Activated effector memory CD4-positive, alpha-beta T cell treated with Interleukin-2 at 50 U/mL for 16 hours (primary cell): ENCODE data around the gene KARS1.
"Not testable (repeated sequence)": the region's sequence is repeated elsewhere in the genome, so short reads cannot be mapped to it uniquely, and the experiment has no call there.

Experiments used
- DNase-seq: peaks from one replicate; pipeline ENCODE4 v3.0.0-alpha.2; 2020

KARS1 gene

GRCh38 chr16:75622761-75623605 is 24.5 kb downstream of the KARS1 start, which contains the start of gene ADAT1:
TSS of gene ADAT1 (minus strand) at chr16:75623281. CDS start at chr16:75620799, 2,482 bp downstream.
- peak; percentile 95 for DNase-seq

GRCh38 chr16:75621170-75621477 is 26.3 kb downstream of the KARS1 start:
- no peak for DNase-seq

DNA sequence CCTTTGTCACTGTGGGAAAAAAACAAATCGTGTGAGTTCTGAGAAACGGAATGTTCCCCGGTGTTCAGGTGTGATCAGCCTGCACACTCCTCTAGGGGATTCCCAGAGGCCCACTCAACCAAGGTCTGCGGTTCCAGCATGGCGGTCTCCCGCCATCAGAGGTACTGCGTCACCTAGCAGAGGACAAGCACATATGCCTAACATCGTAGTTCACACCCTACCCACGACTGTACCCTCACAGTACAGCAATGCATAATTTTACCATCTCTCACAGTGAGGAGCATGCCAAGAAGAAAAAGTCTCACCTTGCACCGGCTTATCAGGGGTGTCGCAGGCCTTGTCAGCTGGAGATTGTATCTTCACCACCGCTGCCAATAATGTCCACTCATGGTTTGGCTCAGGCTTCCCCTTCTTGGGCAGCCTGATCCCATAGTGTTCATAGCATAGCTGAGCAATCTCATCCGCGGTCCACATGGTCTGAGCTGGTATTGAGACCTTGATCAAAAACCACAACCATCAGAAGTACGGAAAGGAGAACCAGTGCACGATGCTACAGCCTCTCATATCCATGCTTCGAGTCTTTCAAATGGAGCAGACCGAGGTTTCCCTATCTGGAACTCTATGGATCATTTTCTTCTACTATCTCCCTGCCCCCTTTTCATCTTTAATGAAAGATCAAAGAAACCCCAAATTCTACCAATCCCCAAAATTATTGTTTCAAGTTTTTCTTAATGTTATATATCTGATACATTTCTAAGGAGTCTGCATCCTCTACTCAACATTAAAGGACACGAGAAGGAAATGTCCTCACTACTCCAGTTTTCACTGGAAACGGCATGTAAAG is 26.9 kb downstream of the KARS1 start:
- DNase-seq, result peak; percentile 12

GRCh38 chr16:75618780-75619179 is 28.7 kb downstream of the KARS1 start:
- no peak for DNase-seq

DNA sequence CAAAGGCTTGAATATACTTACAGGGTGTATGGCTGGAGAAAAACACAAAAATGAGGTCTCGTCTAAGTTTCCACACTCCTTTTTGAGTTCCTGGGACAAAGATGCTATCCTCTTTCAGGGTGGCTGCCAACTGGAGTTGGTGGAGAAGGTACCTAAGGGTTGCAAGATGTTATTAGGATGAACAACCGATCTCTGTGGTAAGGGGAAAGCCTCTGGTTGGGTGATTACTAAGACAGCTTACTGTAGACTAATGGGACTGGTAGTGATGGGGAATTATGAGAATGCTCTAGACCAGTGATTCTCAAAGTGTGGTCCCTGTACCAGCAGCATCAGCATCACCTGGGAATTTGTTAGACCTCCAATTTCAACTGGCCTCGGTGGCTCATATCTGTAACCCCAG is 30.3 kb downstream of the KARS1 start:
- DNase-seq, result no peak

- no peak for DNase-seq
Observed at GRCh38 chr16:75616521-75617010, 30.9 kb downstream of the KARS1 start.

DNA sequence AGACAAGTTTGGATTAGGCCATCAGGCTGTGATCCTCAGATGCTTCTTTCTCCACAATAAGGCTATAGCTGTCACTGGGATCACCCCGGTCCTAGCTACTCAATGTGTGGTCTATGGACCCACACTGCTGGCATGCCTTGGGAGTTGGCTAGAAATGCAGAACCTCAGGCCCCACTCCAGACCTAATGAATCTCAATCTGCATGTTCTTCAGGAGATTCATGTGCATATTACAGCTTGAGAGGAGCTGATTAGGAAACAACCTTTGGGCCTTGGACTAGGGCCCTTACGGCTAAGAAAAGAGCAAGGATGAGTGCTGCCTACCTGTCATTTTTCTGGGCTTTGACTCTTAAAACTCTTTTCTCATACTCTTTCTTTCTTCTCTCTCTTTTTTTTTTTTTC is 31.8 kb downstream of the KARS1 start:
- no peak for DNase-seq

DNA sequence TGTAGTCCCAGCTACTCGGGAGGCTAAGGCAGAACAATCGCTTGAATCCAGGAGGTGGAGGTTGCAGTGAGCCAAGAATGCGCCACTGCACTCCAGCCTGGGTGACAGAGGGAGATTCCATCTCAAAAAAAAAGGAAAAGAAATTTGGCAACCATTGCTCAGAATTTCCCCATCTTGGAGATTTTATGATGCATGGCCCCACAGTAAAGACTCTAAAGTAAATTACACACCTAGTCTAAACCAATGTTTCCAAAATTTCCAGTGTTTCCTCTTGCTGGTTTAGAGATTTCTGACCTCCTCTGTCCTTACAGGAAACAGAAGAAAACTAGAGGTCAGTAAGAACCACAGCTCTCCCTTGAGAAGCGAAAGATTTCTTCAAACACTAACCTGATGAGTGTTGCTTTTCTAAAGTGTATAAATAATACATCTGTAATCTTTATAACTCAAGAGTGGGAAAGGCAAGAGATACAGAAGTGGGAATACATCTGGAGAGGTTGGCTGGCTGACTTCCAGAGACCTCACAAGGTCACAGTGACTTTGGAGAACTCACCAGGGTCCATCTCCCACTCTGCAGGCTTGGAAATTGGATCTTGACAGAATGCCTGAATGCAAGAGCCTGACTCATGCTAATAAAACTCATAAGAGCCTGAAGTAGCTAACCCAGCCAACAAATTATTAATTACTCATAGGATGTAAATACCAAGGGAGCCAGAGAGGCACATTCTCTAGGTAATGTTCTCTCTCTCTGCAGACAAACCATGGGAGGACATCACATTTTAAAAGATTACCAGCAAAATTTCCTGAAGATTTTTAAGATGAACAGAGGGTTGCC is 33.2 kb downstream of the KARS1 start:
- no peak for DNase-seq

GRCh38 chr16:75606507-75606906 is 41.0 kb downstream of the KARS1 start:
- no peak for DNase-seq

GRCh38 chr16:75603241-75603640 is 44.2 kb downstream of the KARS1 start:
- DNase-seq, result no peak

DNA sequence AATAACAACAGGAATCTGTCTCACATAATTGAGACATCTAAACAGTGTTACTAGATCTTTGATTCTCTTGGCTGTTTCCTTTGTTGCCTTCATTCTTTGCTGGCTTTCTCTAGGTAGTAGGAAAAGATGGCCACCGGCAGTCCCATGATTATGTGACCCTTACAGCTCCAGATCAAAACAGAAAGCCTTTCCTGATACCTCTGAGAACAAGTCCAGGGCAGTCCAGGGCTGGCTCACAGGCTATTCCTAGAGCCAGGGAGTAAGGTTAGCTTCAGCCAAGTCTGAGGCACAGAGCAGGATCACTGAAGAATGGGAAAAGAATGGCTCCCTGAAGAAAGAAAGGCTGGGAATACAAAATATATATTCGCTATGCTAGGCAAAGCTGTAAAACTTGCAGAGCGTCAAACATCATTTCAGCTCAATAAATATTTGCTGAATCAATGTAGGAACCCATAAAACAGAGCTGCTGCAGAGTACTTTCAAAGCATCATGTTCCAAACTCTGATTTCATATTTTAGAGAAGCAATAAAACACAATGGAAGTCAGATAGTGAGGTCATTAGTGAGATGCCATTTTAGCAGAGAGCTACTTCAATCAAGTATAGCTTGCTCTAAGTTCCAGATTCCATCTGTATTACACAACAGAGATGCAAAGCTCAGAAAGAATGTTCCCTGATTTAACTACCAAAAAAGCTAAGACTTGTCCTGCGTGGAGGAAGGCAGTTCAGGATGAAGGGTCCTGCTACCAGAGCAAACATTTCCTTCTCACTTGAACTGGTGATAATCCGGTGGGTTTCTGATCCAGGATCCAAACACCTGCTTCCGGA is 47.8 kb downstream of the KARS1 start:
- DNase-seq, result no peak

- no peak for DNase-seq
Observed at GRCh38 chr16:75593825-75594820, 53.3 kb downstream of the KARS1 start.

- DNase-seq, result no peak
Observed at GRCh38 chr16:75593308-75593707, 54.2 kb downstream of the KARS1 start.

GRCh38 chr16:75591927-75592326 is 55.5 kb downstream of the KARS1 start:
- not testable (repeated sequence) for DNase-seq

DNA sequence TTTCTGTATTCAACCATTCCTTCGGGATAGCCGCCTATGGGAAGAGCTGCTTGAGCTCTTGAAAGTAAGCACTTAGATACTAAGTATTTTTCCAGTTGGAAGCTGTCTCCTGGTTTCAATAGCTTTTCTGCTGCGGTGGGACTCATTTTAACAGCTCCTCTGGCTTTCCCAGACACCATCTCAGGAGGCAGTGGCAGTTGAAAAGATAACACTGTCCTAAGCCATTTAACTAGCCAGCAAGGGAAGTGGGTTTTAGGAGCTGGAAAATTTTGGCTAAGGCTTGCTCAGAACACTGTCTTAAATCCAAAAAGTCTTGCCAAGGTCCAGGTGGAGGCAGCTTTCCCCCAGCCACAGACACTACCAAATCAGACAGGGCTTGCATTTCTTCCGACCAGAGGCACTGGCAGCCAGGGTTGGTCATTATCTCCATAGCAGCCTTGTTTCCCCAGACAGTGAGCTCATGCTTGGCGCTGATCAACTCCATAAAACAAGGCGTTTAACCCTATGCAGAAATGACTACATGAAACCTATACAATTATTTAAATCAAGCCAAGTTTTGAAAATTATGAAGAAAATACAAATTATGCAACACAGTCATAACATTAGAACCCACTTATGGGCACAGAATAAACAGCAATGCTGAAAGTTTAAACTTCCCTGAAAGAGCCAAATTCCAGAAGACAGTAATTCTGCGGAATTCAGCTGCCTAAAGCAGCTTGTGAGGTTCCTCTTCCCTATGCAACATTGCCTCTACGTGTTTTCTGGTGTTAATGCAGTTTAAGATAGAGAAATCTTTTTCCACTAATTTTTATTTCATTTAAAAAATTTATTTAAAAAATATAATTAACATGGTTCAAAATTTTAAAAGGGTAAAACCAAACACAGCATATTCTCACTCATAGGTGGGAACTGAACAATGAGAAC is 56.3 kb downstream of the KARS1 start:
- DNase-seq, result no peak

DNA sequence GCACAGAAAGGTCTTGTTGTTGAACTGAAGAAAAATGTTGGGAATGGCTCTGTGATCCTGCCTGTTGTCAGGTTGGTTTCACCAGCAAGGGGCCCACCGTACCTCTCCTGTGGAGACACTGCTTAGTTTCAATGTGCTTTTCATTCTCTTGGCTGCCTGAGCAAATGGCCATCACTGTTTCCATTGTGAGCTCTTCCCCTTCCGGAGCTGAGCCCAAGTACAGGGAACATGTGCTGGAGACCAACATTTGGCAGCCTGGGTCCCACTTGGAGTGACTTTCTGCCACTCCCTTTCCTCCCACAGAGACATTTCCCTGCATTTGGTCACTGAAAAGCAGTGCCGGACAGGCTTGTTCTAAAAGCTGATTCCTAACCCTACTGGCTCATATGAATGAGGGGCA is 58.2 kb downstream of the KARS1 start:
- no peak for DNase-seq

DNA sequence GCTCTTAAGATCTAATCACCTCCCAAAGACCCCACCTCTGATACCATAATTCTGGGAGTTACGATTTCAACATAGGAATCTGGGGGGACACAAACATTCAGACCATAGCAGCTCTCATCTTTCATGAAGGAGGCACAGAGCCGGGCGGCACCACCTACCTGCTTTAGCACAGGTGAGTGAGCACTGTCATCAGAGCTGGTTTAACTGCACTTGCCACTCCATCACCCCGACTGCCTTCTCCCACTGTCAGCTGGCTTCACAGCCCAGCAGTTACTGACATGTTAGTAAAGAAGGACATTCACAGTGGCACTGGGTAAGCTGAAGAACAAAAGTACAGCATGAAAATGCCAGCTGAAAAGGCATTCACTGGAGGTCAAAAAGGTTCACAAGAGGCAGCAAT is 58.7 kb downstream of the KARS1 start:
- DNase-seq, result no peak

- no peak for DNase-seq
Observed at GRCh38 chr16:75584108-75584507, 63.4 kb downstream of the KARS1 start.

- DNase-seq, result no peak
Observed at GRCh38 chr16:75579281-75579834, 68.1 kb downstream of the KARS1 start.
